Activated naive CD8-positive, alpha-beta T cell treated with anti-CD3 and anti-CD28 coated beads for 36 hours (primary cell): Measurements from ENCODE around the gene SLC27A1. TPM values are rescaled to one million over a fixed set of nuclear protein-coding genes. Genes with fewer than 3 reads are reported as not detected.

Experiments
- DNase-seq: peaks from one replicate; pipeline ENCODE4 v3.0.0; 2021
- H3K27ac Mint-ChIP-seq: one replicate; pipeline ENCODE4 v1.8.0; 2022; ENCODE audit warnings: mild to moderate bottlenecking, moderate library complexity, mixed read lengths
- H3K27me3 Mint-ChIP-seq: one replicate; pipeline ENCODE4 v1.8.0; 2022; ENCODE audit warnings: mild to moderate bottlenecking, mixed read lengths
- H3K36me3 Mint-ChIP-seq: one replicate; pipeline ENCODE4 v1.8.0; 2021; ENCODE audit warnings: mild to moderate bottlenecking, mixed read lengths
- H3K4me1 Mint-ChIP-seq: one replicate; pipeline ENCODE4 v1.8.0; 2021; ENCODE audit warnings: mixed read lengths
- H3K4me3 Mint-ChIP-seq: one replicate; pipeline ENCODE4 v1.8.0; 2022; ENCODE audit warnings: mild to moderate bottlenecking, moderate library complexity, mixed read lengths
- H3K9me3 Mint-ChIP-seq: one replicate; pipeline ENCODE4 v1.8.0; 2022; ENCODE audit warnings: mixed read lengths
- total RNA-seq, 2 experiments: library from RNA; stranded (reverse); gene quantifications; one replicate each; pipeline ENCODE4 v1.2.3, GENCODE V29; 2021

The SLC27A1 gene
- total RNA-seq, result 1 to 10 TPM; 2.6 to 2.8 TPM

DNA sequence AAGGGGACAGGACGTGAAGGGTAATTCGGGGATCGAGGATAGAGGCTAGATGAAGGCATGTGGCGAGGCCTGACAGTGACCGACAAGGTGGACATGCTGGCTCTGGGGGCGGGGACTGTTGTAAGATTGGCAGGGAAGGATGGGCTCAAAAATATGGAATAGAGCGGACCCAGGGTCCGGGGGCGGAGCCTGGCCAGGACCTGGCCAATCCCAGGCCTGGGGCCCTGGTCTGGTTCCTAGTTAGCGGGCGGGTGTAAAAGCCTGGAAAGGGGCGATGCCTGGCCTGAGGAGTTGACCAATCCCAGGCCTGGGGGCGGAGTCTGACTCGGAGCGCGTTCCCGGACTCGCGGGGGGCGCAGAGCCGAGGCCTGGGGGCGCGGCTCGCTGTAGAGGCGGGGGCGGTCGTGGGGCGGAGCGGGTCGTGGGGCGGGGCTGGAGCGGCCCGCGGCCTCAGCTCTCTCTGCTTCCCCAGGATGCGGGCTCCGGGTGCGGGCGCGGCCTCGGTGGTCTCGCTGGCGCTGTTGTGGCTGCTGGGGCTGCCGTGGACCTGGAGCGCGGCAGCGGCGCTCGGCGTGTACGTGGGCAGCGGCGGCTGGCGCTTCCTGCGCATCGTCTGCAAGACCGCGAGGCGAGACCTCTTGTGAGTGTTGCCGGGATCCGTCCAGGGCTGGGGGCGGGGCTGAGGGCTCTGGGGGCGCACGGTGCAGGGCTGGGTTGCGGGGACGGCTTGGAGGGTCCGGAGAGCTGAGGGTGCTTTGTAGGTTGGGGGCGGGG is at the start of gene SLC27A1:
Gene SLC27A1 (plus strand): TSS at position 457 of the 774 bp plus-strand sequence. CDS start 17 bp downstream, at position 474.
- H3K27me3 Mint-ChIP-seq, result no peaks in the 10 kb centered on the region
- peaks cover 34% of the 10 kb centered on the region for H3K4me1 Mint-ChIP-seq
- H3K27ac Mint-ChIP-seq, result peak within 1 kb of the TSS; percentile 87
- peak; percentile 94 for DNase-seq
- H3K4me3 Mint-ChIP-seq, result peak within 1 kb of the TSS; percentile 85
- H3K9me3 Mint-ChIP-seq, result no peaks in the 10 kb centered on the region
- no peaks in the 10 kb centered on the region for H3K36me3 Mint-ChIP-seq

DNA sequence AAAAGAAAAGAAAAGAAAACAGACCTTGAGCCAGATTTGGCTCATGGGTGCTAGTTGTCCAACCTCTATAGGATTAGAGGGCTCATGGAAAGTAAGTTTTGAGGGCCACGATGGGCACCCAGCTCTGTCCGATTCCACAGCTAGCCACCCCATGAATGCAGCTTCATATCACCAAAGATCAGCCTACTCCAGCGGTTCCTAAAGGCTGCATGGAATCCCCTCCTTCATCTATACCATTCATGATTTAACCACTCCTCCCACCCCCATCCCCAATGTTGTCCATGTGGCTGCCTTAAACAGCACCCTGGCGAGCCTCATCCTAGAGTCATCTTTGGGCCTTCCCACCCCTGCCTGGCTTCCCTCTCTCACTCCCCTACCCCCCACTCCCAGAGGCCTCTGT is 48.4 kb upstream of the SLC27A1 start:
- H3K4me1 Mint-ChIP-seq, result peaks cover 14% of the 10 kb centered on the region
- H3K9me3 Mint-ChIP-seq, result no peaks in the 10 kb centered on the region
- no peak for DNase-seq
- no peak overlapping the region for H3K4me3 Mint-ChIP-seq
- H3K36me3 Mint-ChIP-seq, result peaks cover 8% of the 10 kb centered on the region
- H3K27ac Mint-ChIP-seq, result no peak overlapping the region
- H3K27me3 Mint-ChIP-seq, result no peaks in the 10 kb centered on the region

DNA sequence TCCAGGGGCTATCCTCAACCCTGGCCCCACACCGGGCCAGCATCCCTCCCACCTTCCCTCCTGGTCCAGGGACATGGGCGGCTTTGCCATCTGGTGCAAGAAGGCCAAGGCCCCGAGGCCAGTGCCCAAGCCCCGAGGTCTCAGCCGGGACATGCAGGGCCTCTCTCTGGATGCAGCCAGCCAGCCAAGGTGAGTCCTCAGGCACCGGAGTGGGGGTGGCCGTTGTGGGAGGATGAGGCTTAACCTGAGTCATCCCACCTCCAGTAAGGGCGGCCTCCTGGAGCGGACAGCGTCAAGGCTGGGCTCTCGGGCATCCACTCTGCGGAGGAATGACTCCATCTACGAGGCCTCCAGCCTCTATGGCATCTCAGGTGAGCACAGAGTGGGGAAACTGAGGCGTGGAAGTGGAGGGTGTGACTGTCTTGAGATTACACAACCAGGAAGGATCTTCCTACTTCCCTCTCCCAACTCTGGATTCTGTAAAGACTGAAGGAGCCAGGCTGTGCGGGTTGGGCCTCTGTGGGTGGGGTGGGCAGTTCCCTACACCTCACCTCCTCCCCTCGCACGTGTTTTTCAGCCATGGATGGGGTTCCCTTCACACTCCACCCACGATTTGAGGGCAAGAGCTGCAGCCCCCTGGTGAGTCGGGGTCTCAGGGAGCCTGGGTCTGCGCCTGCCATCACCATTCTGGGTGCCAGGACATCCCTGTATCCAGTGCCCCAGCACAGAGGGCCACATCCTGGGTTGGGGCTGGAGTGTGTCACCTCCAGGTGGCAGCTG is 46.7 kb upstream of the SLC27A1 start:
- H3K9me3 Mint-ChIP-seq, result no peaks in the 10 kb centered on the region
- peaks cover 7% of the 10 kb centered on the region for H3K36me3 Mint-ChIP-seq
- no peak overlapping the region for H3K4me3 Mint-ChIP-seq
- no peak overlapping the region for H3K27ac Mint-ChIP-seq
- no peaks in the 10 kb centered on the region for H3K27me3 Mint-ChIP-seq
- H3K4me1 Mint-ChIP-seq, result peaks cover 14% of the 10 kb centered on the region
- no peak for DNase-seq

DNA sequence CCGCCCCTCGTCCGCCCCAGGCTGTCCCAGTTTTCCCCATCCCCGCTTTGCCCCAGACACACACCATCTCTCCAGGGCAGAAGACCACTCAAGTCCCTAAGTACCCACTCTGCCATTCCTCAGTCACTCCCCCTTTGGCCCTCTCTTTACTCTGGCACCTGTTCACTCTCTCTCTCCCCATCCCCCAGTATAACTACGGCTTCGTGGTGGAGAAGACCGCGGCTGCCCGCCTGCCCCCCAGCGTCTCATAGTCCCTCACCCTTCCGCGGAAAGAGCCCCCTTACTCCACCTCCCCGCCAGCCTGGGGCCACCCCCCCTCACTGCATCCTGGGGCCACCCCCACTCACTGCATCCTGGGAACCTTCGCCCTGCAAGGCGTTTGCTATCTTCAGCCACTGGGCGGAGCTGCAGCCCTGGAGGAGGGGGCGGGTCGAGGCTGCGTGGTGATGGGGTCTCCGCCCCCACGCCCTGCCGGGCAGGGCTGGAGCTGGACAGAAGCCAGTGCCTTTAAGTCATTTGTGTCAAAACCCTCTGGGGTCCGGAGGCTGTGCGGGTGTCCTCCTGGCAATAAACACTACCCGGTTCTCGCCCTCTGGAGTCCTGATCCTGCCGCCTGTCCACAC is 45.5 kb upstream of the SLC27A1 start:
- Mint-ChIP-seq H3K4me3 (no peak overlapping the region), H3K36me3 (peaks cover 4% of the 10 kb centered on the region), H3K27ac (no peak overlapping the region), H3K4me1 (peaks cover 7% of the 10 kb centered on the region), H3K27me3 (no peaks in the 10 kb centered on the region), H3K9me3 (no peaks in the 10 kb centered on the region)
- DNase-seq, result peak; percentile 42

DNA sequence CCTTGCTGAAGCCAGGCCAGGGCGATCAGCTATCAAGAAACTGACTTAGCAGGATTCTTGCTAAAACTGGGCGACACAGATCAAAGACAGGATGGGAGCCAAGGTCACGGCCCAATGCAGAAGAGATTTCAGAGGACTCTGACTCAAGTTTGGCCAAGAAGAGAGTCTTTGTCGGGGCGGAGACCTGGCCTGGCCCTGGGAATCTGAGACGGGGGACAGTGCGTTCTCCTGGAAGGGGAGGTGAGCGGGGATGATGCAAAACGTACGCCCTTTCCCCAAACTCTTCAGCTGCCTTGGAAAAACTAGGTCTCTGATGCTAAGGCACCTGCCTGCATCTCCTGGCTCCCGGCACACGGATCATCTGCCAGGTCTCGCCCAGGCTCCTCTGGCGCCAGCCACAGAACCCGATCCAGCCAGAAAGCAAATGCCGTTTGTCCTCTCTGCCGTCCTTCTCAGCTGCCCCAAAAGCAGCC is 40.6 kb upstream of the SLC27A1 start:
- DNase-seq, result no peak
- Mint-ChIP-seq H3K4me3 (no peak overlapping the region), H3K27me3 (no peaks in the 10 kb centered on the region), H3K9me3 (no peaks in the 10 kb centered on the region), H3K27ac (no peak overlapping the region), H3K4me1 (peaks cover 2% of the 10 kb centered on the region), H3K36me3 (no peaks in the 10 kb centered on the region)

DNA sequence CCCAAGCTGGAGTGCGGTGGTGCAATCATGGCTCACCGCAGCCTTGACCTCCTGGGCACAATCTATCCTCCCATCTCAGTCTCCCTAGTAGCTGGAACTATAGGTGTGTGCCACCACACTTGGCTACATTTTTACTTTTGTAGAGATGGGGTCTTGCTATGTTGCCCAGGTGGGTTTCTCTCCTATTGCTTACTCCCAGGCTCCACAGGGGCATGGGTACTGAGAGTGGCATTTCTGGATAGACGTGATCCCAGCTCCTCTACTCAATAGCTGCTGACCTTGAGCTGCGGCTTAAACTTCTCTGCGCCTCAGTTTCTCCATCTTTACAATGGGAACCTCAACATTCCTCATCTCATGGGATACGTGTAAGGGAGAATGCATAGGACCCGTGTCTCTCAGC is 38.9 kb upstream of the SLC27A1 start:
- no peaks in the 10 kb centered on the region for H3K4me1 Mint-ChIP-seq
- H3K36me3 Mint-ChIP-seq, result no peaks in the 10 kb centered on the region
- H3K9me3 Mint-ChIP-seq, result no peaks in the 10 kb centered on the region
- DNase-seq, result no peak
- no peak overlapping the region for H3K4me3 Mint-ChIP-seq
- H3K27ac Mint-ChIP-seq, result no peak overlapping the region
- no peaks in the 10 kb centered on the region for H3K27me3 Mint-ChIP-seq

DNA sequence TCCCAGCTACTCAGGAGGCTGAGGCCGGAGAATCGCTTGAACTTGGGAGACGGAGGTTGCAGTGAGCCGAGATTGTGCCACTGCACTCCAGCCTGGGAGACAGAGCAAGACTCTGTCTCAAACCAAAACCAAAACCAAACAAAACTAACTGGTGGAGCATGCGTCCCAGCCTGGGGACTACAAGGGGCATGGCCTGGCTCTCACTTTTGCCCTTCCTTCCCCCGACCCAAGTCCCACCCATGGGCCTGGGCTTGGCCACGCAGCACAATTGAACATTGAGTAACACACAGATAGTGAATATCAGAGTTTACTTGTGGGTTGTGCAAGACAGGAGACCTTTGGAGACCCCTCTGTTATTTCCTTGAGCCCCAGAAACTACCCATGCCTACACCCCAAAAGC is 35.1 kb upstream of the SLC27A1 start:
- Mint-ChIP-seq H3K36me3 (no peaks in the 10 kb centered on the region), H3K4me1 (no peaks in the 10 kb centered on the region), H3K27me3 (no peaks in the 10 kb centered on the region), H3K4me3 (no peak overlapping the region), H3K27ac (no peak overlapping the region), H3K9me3 (no peaks in the 10 kb centered on the region)
- DNase-seq, result no peak

DNA sequence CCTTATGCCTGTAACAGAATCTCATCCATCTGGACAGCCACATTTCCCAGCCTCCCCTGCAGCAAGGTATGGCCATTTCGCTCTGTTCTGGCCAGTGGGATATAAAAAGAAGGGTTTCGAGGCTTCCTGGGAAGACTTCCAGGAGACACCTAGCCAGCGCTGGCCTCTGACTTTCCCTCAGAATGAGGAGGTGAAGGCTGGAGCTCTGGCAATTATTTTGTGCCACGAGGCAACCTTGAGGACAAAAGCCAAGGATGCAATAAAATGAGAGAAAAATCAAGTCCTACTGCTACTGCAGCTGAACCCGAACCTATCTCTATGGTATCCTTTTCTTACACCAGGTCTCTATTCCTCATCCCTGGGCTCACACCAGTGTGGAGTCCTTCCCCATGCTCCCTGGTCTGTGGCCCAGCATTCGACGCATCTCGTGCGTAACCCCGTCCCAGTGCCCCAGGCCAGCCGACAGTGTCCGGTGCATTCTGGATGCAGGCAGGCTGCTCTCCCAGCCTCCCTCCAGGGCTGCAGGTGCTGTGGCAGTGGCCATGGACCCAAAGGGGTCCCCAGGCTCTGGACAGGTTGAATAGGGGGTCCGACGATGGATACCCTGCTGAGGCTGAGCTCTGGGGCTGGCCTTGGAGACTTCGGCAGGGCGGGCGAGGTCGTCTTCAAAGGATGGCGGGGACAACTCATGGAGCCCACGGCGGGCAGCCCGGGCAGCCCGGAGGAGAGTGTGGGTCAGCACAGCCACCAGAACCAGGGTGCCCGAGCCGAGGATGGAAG is 34.0 kb upstream of the SLC27A1 start:
- H3K9me3 Mint-ChIP-seq, result no peaks in the 10 kb centered on the region
- no peaks in the 10 kb centered on the region for H3K36me3 Mint-ChIP-seq
- no peak overlapping the region for H3K4me3 Mint-ChIP-seq
- no peak for DNase-seq
- H3K4me1 Mint-ChIP-seq, result no peaks in the 10 kb centered on the region
- H3K27ac Mint-ChIP-seq, result no peak overlapping the region
- H3K27me3 Mint-ChIP-seq, result no peaks in the 10 kb centered on the region

DNA sequence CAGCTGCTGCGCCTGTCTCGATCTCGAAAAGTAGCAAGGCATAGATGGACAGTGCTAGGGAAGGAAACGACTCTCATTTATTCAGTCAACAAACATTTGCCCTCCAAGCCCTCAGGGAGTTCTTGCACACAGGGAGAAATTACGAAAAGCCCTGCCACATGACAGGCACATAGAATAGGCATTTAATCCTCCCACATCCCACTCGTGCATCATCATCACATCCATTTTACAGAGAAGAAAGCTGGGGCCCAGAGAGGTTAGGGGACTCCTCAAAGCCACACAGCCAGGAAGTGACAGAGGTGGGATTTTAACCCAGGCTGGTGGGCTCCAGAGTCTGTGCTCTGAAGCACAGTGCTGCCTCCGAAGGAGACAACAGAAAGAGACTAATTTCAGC is 33.5 kb upstream of the SLC27A1 start:
- no peak overlapping the region for H3K4me3 Mint-ChIP-seq
- DNase-seq, result no peak
- H3K36me3 Mint-ChIP-seq, result no peaks in the 10 kb centered on the region
- H3K4me1 Mint-ChIP-seq, result no peaks in the 10 kb centered on the region
- no peaks in the 10 kb centered on the region for H3K27me3 Mint-ChIP-seq
- H3K9me3 Mint-ChIP-seq, result no peaks in the 10 kb centered on the region
- no peak overlapping the region for H3K27ac Mint-ChIP-seq

DNA sequence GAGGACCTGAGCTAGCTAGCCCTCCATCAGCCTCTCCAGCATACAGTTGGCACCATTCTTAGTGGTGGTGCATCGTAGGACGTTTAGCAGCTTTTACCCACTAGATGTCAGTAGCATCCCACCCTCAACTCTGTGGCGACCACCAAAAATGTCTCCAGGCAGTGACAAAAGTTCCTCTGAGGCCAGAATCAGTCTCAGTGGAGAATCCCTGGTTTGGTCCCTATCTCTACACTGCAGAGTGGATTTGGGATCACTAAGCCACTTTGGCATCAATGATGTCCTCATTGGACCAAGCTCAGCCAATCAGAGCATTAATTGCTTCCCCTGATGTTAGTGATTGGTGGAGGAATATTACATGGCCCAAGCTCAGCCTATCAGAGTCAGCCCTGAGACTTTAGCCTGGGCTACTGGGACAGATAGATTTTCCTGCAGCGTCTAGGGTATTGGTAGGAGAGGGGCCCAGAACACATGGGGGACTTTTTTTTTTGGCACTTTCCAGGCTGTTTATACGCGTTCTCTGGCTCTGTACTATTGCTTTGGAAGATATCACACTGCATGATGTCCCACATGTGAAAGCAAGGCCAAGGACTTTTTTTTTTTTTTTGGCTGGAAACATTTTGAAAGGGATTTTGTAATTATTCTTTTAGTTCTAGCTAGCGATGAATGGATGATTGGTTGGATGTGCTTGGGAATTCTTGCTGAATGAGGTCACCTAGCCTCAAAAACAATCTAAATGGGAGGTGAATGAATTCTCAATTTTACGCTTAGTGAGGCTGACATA is 28.9 kb upstream of the SLC27A1 start:
- Mint-ChIP-seq H3K36me3 (no peaks in the 10 kb centered on the region), H3K27me3 (no peaks in the 10 kb centered on the region), H3K9me3 (no peaks in the 10 kb centered on the region), H3K4me1 (no peaks in the 10 kb centered on the region), H3K4me3 (no peak overlapping the region), H3K27ac (no peak overlapping the region)
- peak; percentile 34 for DNase-seq

DNA sequence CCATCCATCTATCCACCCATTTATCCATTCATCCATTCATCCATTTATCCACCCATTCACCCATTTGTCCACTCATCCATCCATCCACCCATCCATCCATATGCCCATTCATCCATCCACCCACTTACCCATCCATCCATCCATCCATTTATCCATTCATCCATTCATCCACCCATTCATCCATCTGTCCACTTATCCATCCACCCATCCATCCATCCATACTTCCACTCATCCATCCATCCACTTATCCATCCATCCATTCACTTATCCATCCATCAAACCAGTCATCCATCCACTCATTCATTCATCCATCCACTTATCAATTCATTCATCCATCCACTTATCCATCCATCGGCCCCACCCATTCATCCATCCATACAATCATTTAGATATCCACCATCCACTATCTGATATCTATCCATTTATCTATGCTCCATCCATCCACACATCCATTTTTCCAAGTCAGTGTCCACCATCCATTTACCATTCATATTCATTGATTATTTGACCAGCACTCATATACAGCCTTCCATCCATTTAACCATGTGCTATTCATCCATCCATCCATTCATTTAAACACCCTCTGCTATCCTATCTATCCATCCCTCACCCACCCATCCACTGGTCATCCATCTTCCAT is 24.7 kb upstream of the SLC27A1 start:
- DNase-seq, result no peak
- Mint-ChIP-seq H3K4me1 (peaks cover 9% of the 10 kb centered on the region), H3K36me3 (no peaks in the 10 kb centered on the region), H3K9me3 (peaks cover 3% of the 10 kb centered on the region), H3K27me3 (peaks cover 19% of the 10 kb centered on the region), H3K27ac (no peak overlapping the region), H3K4me3 (no peak overlapping the region)

DNA sequence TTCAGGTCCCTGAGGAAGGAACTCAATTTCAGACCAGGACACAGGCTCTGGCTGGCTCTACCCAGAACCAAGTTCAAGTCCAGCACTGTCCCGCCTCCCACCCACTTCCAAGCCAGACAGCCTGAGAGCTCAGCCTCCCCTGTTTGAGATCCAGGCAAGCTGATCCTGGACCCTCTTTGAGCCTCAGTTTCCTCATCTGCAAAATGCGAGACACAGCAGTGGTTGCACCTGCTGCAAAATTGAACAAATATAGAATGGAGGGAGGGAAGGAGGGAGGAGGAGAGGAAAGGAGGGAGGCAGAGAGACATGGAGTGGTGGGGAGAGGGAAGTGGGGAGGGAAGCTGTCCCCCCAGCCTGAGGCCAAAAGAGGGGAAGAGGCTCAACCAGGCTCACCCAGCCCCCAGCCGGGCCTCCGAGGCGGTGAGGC is 22.6 kb upstream of the SLC27A1 start:
- no peak for DNase-seq
- Mint-ChIP-seq H3K4me3 (no peak overlapping the region), H3K36me3 (no peaks in the 10 kb centered on the region), H3K4me1 (peaks cover 14% of the 10 kb centered on the region), H3K27ac (no peak overlapping the region), H3K9me3 (peaks cover 3% of the 10 kb centered on the region), H3K27me3 (peaks cover 21% of the 10 kb centered on the region)

DNA sequence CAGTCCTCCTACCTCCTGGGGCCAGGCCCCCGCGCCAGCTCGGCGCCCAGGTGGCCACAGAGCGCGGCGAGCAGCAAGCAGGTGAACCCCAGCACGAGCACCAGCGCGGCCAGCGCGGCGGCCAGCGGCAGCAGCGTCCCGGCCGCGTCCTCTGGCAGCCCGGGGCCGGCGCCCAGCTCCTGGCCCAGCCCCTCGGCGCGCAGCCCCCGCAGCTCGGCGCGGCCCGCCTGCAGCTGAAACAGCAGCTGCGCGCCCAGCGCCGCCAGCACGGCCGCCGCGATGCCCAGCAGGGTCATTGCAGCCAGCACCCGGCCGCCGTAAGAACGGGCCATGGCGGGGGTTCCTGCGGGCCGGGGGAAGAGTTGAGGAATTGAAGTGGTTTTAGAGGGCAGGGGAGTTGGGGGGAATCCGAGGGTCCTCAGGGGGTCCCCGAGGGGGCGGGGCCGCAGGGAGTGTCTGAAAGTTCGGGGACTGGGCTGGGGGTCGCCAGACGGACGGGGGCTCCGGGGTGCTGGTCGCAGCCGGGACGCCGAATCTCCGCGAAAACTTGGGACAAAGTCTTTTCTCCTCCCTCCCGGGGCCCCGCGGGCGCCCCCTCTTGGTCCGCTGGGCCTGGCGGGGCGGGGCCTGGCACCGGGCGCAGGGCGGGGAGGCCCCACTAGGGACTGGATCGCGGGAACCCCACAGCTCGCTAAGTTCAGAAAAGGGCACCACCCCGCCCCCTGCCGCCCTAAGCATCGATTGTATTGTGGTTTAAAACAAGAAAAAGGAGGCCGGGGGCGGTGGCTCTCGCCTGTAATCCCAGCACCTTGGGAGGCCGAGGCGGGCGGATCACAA is 22.0 kb upstream of the SLC27A1 start, which contains the start of gene TMEM221:
Gene TMEM221 (minus strand): TSS at position 538 of the 837 bp plus-strand sequence. CDS start 206 bp downstream, at position 332.
- no peak within 1 kb of the TSS for H3K27ac Mint-ChIP-seq
- DNase-seq, result peak; percentile 64
- peaks cover 5% of the 10 kb centered on the region for H3K9me3 Mint-ChIP-seq
- H3K4me1 Mint-ChIP-seq, result peaks cover 15% of the 10 kb centered on the region
- peaks cover 24% of the 10 kb centered on the region for H3K27me3 Mint-ChIP-seq
- H3K36me3 Mint-ChIP-seq, result no peaks in the 10 kb centered on the region
- no peak within 1 kb of the TSS for H3K4me3 Mint-ChIP-seq
